Amygdala (tissue), 56 donors: ENCODE data around the gene ATXN1L.
"Not testable (repeated sequence)": the region's sequence is repeated elsewhere in the genome, so short reads cannot be mapped to it uniquely, and the experiment has no call there.

Experiments
- DNase-seq, 56 donors: peaks; one replicate each; lab custom pipeline; 2025; lab: John Stamatoyannopoulos, UW

The ATXN1L gene

DNA sequence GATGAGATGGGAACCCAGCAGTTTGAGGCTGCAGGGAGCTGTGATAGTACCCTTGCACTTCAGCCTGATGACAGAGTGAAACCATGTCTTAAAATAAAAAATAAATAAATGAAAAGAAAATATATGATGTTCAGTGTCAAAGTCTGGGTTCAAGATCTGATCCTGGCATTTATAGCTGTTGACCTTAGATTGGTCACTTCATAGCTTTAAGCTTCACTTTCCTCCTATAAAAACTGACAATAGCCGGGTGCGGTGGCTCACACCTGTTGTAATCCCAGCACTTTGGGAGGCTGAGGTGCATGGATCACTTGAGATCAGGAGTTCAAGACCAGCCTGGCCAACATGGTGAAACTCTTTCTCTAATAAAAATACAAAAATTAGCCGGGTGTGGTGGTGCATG lies 43.4 kb downstream of the ATXN1L start:
- DNase-seq = no peak

DNA sequence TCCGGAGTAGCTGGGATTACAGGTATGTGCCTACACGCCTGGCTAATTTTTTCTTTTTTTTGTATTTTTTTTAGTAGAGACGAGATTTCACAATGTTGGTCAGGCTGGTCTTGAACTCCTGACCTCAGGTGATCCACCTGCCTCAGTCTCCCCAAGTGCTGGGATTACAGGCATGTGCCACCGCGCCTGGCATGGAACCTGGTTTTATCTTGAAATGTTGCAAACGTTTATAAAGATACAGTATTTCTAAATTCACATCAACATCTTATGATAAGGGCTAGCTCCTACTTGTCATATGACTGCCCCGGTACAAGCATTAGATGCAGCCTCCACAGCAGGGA lies 48.1 kb downstream of the ATXN1L start:
- no peak for DNase-seq

DNA sequence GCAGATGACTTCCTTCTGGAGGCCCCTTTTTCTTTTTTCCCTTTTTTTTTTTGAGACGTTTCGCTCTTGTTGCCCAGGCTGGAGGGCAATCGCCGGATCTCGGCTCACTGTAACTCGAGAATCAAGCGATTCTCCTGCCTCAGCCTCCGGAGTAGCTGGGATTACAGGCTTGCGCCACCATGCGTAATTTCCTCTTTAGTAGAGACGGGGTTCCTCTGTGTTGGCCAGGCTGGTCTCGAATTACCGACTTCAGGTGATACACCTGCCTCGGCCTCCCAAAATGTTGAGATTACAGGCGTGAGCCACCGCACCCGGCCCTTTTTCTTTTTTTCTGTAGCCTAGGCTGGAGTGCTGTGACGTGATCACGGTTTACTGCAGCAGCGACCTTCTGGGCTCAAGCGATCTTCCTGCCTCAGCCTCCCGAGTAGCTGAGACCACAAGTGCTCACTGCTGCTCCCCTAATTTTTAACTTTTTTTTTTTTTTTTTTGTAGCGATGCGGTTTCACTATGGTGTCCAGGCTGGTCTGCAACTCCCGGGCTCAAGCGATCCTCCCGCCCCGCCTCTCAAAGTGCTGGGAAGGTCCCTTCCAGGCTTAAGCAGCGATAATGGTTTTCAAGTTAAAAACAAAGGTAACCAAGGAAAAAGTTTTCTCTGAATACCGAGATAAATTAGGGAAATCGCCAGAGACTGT lies 48.6 kb downstream of the ATXN1L start:
- DNase-seq = peak in 37 of 56 donors; percentile 6 to 64 (median 28)

DNA sequence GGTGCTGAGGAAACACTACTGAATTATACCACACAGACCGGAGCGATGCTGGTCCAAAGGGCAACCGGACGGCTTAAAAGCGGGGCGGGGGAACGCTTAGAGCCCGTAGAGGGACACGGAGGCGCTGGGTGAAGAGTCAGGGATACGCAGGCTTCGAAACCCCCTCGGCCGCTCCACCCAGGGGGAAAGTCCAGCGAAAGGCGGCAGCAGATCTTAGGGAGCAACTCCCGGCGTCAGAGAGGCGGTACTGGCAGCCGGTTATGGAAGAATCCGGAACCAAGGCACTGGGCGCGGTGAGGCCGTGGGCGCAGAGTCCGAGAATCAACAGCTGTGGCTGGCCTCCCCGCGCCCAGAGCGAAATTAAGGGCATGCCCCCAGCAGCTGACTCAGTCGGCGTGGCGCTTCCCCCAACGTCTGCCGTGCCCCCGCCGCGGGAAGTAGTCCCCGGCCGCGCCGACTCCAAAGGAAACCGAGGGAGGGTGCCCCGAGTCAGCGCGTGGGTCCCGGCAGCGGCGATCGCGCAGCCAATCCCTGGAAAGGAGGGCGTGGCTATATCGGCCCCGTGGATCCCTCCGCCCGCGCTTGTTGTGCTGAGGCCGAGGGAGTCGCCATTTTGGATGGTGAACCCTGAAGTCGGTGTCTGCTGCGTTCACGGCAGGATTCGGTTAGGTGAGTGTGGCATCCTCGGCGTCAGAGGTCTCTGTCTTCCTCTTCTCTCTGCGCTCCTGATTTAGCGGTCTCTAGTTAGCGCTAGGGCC lies 49.3 kb downstream of the ATXN1L start, which contains the start of gene IST1:
Gene IST1 (plus strand): TSS at position 611 of the 758 bp plus-strand sequence. CDS start 20,110 bp downstream, outside the sequence.
- peak; percentile 63 to 98 (median 94) for DNase-seq

DNA sequence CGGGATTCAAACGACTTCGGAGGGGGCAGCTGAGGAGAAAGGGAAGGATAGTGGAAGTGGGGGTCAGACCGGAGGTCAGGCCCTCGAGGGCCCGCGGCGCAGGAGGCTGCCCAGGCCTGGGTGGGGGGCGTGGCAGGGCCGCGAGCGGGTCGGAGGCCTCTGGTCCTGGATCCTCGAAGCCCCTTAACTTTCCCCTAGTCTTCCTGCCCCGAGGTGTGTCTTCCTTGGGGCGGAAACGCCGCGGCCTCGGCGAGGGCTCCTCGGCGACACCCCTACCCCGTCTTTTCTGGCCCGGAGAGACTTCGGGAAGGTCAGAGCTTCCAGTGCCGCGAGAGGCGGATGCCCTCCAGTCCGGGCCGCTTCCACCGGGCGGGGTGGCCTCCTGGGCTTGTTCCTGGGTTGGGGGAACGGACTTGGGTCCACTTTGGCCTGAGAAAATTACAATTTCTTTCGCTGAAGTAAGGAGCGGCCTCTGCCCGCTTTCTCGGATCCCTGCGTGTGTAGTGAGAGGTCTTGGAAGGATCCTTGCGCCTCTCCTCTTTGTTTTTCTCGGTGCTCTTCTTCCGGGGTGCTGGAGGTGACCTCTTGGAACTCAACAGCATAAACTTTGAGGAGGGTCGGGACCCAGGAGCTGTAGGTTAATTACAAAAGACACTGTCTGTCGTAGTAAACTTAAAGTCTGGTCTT lies 50.0 kb downstream of the ATXN1L start:
- peak in 10 of 56 donors; percentile 33 to 68 (median 50) for DNase-seq

DNA sequence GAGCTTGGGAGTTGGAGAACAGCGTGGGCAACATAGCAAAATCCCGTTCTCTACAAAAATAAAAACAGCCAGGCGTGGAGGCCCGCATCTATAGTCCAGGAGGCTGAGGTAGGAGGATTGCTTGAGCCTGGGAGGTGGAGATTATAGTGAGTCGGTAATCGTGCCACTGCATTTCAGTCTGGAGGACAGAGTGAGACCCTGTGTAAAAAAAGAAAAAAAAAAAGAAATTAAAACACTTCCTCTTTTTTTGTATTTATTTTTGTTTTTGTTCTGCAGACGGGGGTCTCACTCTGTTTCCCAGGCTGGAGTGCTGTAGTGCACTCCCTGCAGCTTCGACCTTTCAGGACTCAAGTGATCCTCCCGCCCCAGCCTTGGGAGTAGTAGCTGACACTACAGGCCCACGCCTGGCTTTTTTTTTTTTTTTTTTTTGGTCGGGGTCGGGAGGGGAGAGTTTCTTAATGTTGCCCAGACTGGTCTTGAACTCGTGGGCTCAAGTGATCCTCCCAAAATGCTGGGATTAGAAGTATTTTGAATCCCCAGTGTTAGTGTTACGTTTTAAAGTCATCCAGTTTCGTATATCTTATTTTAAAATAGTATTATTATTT lies 51.1 kb downstream of the ATXN1L start:
- DNase-seq = no peak

DNA sequence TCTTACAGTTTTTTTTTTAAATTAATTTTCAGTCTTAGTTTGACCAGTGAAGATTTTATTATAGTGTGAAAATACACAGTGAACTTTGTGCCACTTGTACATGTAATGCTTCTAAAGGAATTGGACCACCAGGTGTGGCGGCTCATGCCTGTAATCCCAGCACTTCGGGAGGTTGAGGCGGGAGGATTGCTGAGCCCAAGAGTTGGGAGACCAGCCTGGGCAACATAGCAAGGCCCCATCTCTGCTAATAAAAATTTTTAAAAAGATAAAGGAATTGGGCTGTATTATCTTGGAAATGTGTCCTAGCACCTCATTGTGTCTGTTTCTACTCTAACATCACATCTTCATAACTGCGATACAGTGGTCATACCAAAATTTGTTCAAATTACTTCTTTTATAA lies 53.4 kb downstream of the ATXN1L start:
- no peak for DNase-seq

DNA sequence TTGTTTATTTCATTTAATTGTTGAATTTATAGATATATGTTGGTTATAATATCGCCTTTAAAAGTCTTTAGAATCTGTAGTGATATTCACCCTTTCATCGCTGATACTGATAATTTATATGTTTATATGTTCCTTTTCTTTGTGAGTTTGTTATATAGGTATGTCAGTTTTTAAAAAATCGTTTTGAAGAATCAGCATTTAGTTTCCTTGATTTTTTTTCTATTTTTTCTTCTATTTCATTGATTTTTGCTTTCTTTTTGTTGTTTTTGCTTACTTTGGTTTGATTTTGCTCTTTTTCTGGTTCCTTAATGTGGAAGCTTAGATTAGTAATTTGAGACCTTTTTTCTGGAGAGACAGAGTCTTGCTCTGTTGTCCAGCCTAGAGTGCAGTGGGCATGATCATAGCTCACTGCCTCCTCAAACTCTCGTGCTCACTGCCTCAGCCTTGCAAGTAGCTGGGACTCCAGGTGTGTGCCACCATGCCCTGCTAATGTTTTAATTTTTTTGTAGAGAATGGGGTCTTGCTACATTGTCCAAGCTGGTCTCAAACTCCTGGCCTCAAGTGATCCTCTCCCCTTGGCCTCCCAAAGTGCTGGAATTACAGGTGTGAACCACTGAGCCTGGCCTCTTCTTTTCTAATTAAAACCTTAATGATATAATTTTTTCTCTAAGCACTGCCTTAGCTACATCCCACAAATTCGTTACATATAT lies 57.0 kb downstream of the ATXN1L start:
- DNase-seq = no peak

DNA sequence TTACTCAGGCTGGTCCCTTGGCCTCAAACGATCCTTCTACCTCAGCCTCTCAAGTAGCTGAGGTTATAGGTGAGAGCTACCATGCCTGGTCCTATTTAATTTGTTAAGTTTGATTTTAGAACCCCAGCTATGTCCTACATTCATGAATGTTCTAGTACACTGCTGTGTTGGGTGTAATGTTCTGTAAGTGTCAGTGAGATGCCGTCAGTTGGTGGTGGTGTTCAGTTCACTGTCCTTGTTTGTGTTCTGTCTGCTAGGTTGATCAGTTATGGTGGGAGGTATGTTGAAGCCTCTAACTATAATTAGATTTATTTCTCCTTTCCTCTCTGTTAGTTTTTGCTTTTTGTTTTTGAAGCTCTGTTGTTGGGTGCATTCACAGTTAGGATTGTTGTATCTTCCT lies 57.8 kb downstream of the ATXN1L start:
- no peak for DNase-seq

DNA sequence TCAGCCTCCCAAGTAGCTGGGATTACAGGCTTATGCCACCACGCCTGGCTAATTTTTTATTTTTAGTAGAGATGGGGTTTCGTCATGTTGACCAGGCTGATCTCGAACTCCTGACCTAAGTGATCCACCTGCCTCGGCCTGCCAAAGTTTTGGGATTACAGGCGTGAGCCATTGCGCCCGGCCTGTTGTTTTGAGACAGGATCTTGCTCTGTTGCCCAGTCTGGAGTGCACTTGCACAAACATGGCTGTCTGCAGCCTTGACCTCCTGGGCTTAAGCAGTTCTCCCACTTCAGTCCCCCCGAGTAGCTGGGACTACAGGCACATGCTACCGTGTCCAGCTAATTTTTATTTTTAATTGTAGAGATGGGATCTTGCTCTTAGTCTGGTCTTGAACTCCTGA lies 58.5 kb downstream of the ATXN1L start:
- no peak for DNase-seq

DNA sequence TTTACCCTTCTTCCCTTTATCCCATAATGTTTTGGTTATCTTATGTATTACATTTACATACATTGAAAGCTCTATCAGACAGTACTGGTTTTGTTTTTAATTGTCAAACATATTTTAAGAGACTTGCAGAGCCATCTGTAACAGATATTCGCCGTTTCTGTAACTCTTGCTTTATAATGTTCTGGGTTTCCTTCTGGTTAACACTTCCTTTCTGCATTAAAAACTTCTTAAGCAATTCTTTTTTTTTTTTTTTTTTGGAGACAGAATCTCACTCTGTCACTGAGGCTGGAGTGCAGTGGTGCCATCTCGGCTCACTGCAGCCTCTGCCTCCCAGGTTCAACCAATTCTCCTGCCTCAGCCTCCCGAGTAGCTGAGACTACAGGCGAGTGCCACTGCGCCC lies 60.0 kb downstream of the ATXN1L start:
- not testable (repeated sequence) for DNase-seq
